Activated CD4-positive, alpha-beta T cell treated with anti-CD3 and anti-CD28 coated beads for 1 hour (primary cell): ENCODE measurements around the gene SLC5A12.

Experiments used
- DNase-seq: peaks from one replicate; pipeline ENCODE4 v3.0.0-alpha.2; 2020

Gene SLC5A12

GRCh38 chr11:26717771-26718170 lies 4.1 kb downstream of the SLC5A12 start:
- DNase-seq, result no peak

GRCh38 chr11:26715133-26715532 lies 6.7 kb downstream of the SLC5A12 start:
- no peak for DNase-seq

- DNase-seq, result no peak
Measured at GRCh38 chr11:26712497-26712896, 9.4 kb downstream of the SLC5A12 start.

GRCh38 chr11:26710489-26710888 lies 11.4 kb downstream of the SLC5A12 start:
- DNase-seq, result no peak

GRCh38 chr11:26708736-26709456 lies 13.0 kb downstream of the SLC5A12 start:
- no peak for DNase-seq

GRCh38 chr11:26706181-26706580 lies 15.7 kb downstream of the SLC5A12 start:
- no peak for DNase-seq

GRCh38 chr11:26704249-26704648 lies 17.6 kb downstream of the SLC5A12 start:
- no peak for DNase-seq

- DNase-seq, result no peak
Measured at GRCh38 chr11:26703411-26704191, 18.3 kb downstream of the SLC5A12 start.

GRCh38 chr11:26702406-26702805 lies 19.5 kb downstream of the SLC5A12 start:
- DNase-seq, result no peak

GRCh38 chr11:26700574-26701235 lies 21.2 kb downstream of the SLC5A12 start:
- DNase-seq, result no peak

GRCh38 chr11:26698224-26698623 lies 23.6 kb downstream of the SLC5A12 start:
- no peak for DNase-seq

GRCh38 chr11:26696330-26696729 lies 25.5 kb downstream of the SLC5A12 start:
- no peak for DNase-seq

- no peak for DNase-seq
Measured at GRCh38 chr11:26688701-26689100, 33.2 kb downstream of the SLC5A12 start.

- DNase-seq, result no peak
Measured at GRCh38 chr11:26687351-26687750, 34.5 kb downstream of the SLC5A12 start.

- no peak for DNase-seq
Measured at GRCh38 chr11:26677566-26677965, 44.3 kb downstream of the SLC5A12 start.

GRCh38 chr11:26676641-26677040 lies 45.2 kb downstream of the SLC5A12 start:
- no peak for DNase-seq

- DNase-seq, result no peak
Measured at GRCh38 chr11:26675233-26675928, 46.5 kb downstream of the SLC5A12 start.

GRCh38 chr11:26665946-26666345 lies 55.9 kb downstream of the SLC5A12 start:
- no peak for DNase-seq

GRCh38 chr11:26665036-26665435 lies 56.8 kb downstream of the SLC5A12 start:
- DNase-seq, result no peak

- no peak for DNase-seq
Measured at GRCh38 chr11:26662916-26663315, 58.9 kb downstream of the SLC5A12 start.

- no peak for DNase-seq
Measured at GRCh38 chr11:26655287-26655686, 66.6 kb downstream of the SLC5A12 start.

GRCh38 chr11:26651916-26652315 lies 69.9 kb downstream of the SLC5A12 start:
- no peak for DNase-seq

GRCh38 chr11:26649884-26650283 lies 72.0 kb downstream of the SLC5A12 start:
- DNase-seq, result no peak
